GM12878 (cell line): ENCODE measurements around the gene CAMK2G. TPM values are rescaled to one million over a fixed set of nuclear protein-coding genes. Genes with fewer than 3 reads are reported as not detected.

Experiments
- ATAC-seq: fragments of 200-7000 bp; cut with Tn5 transposase; 3 replicates; pipeline ENCODE4 v1.9.1; 2020; ENCODE audit warnings: mild to moderate bottlenecking, moderate library complexity
- Bru-seq: library from RNA; stranded (reverse); fragments of 400-500 nt; gene quantifications from one replicate; lab custom pipeline; 2021; lab: Mats Ljungman, UMichigan
- BruChase-seq, 2 experiments: library from RNA; stranded (reverse); fragments of 400-500 nt; gene quantifications; one replicate each; lab custom pipeline; 2021; lab: Mats Ljungman, UMichigan
- BruUV-seq: library from RNA; stranded (reverse); fragments of 400-500 nt; replicated peaks from 2 replicates; lab custom pipeline; 2021; lab: Mats Ljungman, UMichigan
- CTCF ChIA-PET: fragments of 300-600 bp; sonication (Branson Sonifier 250); formaldehyde crosslinking; extraction: SDS; loops from one replicate; lab custom pipeline; 2021; ENCODE audit warnings: inconsistent platforms; lab: Yijun Ruan, JAX
- POLR2A ChIA-PET: fragments of 350-600 bp; formaldehyde crosslinking; extraction: SDS; loops from one replicate; lab custom pipeline; 2021; ENCODE audit warnings: inconsistent platforms; lab: Charles Lee
- RAD21 ChIA-PET: fragments of 300-600 bp; sonication (Branson Sonifier 250); formaldehyde crosslinking; loops from one replicate; lab custom pipeline; 2023; ENCODE audit warnings: antibody characterized with exemption; ENCODE audit not compliant: unreplicated experiment; lab: Charles Lee
- SMC1A ChIA-PET: fragments of 300-600 bp; sonication (Branson Sonifier 250); formaldehyde crosslinking; loops from one replicate; lab custom pipeline; 2023; ENCODE audit not compliant: unreplicated experiment, uncharacterized antibody; lab: Charles Lee
- DNase-seq: peaks from one replicate; pipeline ENCODE4 v3.0.0-alpha.2; 2011; ENCODE audit warnings: low read depth, low spot score
- FAIRE-seq: peaks from 3 replicates; lab custom pipeline; 2011; peaks lifted over from hg19 to GRCh38; lab: Jason Lieb, UNC
- H2AFZ ChIP-seq: 2 replicates; pipeline ENCODE4 v1.6.0; 2011; ENCODE audit warnings: low read depth, low read length, control low read depth; ENCODE audit not compliant: control insufficient read depth
- H3K27ac ChIP-seq: 2 replicates; pipeline ENCODE4 v1.5.1; 2011; ENCODE audit warnings: control low read depth; ENCODE audit not compliant: control insufficient read depth, insufficient read depth
- H3K27me3 ChIP-seq, 2 experiments: replicated peaks in 1 of 2; 2 replicates each; pipeline versions ENCODE4 v1.6.0 to v1.6.1; 2011; ENCODE audit warnings: low read length in 1 of 2; ENCODE audit not compliant: control insufficient read depth in 2 of 2, insufficient read depth in 2 of 2
- H3K36me3 ChIP-seq, 2 experiments: 2 replicates each; pipeline ENCODE4 v1.5.1; 2011; ENCODE audit warnings: low read length in 1 of 2; ENCODE audit not compliant: control insufficient read depth in 2 of 2, insufficient read depth in 2 of 2
- H3K4me1 ChIP-seq: 2 replicates; pipeline ENCODE4 v1.6.1; 2011; ENCODE audit warnings: mild to moderate bottlenecking, low read length, moderate library complexity, mixed read lengths; ENCODE audit not compliant: control insufficient read depth, insufficient read depth
- H3K4me2 ChIP-seq: 2 replicates; pipeline ENCODE4 v1.6.0; 2011; ENCODE audit warnings: control low read depth; ENCODE audit not compliant: control insufficient read depth, insufficient read depth
- H3K4me3 ChIP-seq: fragments of 200-600 bp; sonication (generic); 2 replicates; pipeline ENCODE4 v1.5.1; 2016
- H3K79me2 ChIP-seq: 2 replicates; pipeline ENCODE4 v1.6.0; 2011; ENCODE audit warnings: low read length; ENCODE audit not compliant: control insufficient read depth, insufficient read depth
- H3K9ac ChIP-seq: 2 replicates; pipeline ENCODE4 v1.8.0; 2011; ENCODE audit warnings: low read length, control low read depth, mixed read lengths; ENCODE audit not compliant: control insufficient read depth, insufficient read depth
- H3K9me3 ChIP-seq: replicated peaks from 3 replicates; pipeline ENCODE4 v1.5.1; 2011; ENCODE audit warnings: mild to moderate bottlenecking, low read length; ENCODE audit not compliant: control insufficient read depth, insufficient read depth
- H4K20me1 ChIP-seq: 2 replicates; pipeline ENCODE4 v1.6.0; 2011; ENCODE audit not compliant: control insufficient read depth, insufficient read depth
- BACH1 ChIP-seq: fragments of 450-650 bp; IDR thresholded peaks from 2 replicates; pipeline ENCODE4 v1.6.1; 2017; ENCODE audit warnings: mild to moderate bottlenecking, borderline replicate concordance
- CHD2 ChIP-seq: IDR thresholded peaks from 2 replicates; pipeline ENCODE4 v1.6.1; 2011; ENCODE audit warnings: low read depth, low read length, improper control_type of control experiment, borderline replicate concordance
- POLR2A ChIP-seq: IDR thresholded peaks from 2 replicates; pipeline ENCODE4 v1.6.1; 2011; ENCODE audit warnings: low read depth, mild to moderate bottlenecking, low read length
- SIN3A ChIP-seq: IDR thresholded peaks from 2 replicates; pipeline ENCODE4 v1.6.1; 2012; ENCODE audit warnings: low read depth, low read length, improper control_type of control experiment
- SMARCA5 ChIP-seq: fragments of 450-650 bp; IDR thresholded peaks from 2 replicates; pipeline ENCODE4 v1.6.1; 2017; ENCODE audit warnings: mild to moderate bottlenecking
- STAT3 ChIP-seq: IDR thresholded peaks from 2 replicates; pipeline ENCODE4 v1.6.1; 2011; ENCODE audit warnings: low read depth, low read length, improper control_type of control experiment
- TAF1 ChIP-seq: IDR thresholded peaks from 2 replicates; pipeline ENCODE4 v1.6.1; 2011; ENCODE audit warnings: mild to moderate bottlenecking, low read depth, low read length, borderline replicate concordance
- ZNF207 ChIP-seq: fragments of 450-650 bp; IDR thresholded peaks from 2 replicates; pipeline ENCODE4 v1.6.1; 2014; ENCODE audit warnings: antibody characterized with exemption, mild to moderate bottlenecking, borderline replicate concordance
- WGBS: methylation state at CpG from one replicate; pipeline ENCODE4 v1.1.6; 2016; ENCODE audit warnings: low lambda C conversion rate; ENCODE audit not compliant: insufficient replicate concordance, insufficient coverage; ENCODE audit errors: missing lambda C conversion rate; 5-methylcytosine and 5-hydroxymethylcytosine counted together
- in situ Hi-C: fragments of 300-500 bp; cut with MboI; formaldehyde crosslinking; loops from 9 replicates; pipeline ENCODE4 v1.14.3; 2018; ENCODE audit warnings: mixed read lengths
- intact Hi-C: fragments of 100-400 bp; cut with micrococcal nuclease; formaldehyde crosslinking; loops from one replicate; pipeline ENCODE4 v1.14.2; 2022; ENCODE audit not compliant: unreplicated experiment
- long read RNA-seq, 2 experiments: library from polyadenylated mRNA; unstranded; transcript quantifications; one replicate each; pipeline ENCODE4 v2.0.0, GENCODE V29; 2019 to 2020
- polyA minus RNA-seq, 3 experiments: library from RNA; depleted of rRNA, polyadenylated mRNA; stranded (reverse); fragments of >200 nt; gene quantifications; 2 replicates each; pipeline ENCODE4 v1.2.3, GENCODE V29; 2011
- polyA plus RNA-seq, 11 experiments: library from polyadenylated mRNA; depleted of rRNA in 4 of 11; unstranded in 6 of 11; stranded (reverse) in 5 of 11; fragments of >200 nt; fragmentation: Nextera tagmentation in 4 of 11; fragmentation: Illumina TruSeq in 1 of 11; extraction: Ambion mirVana in 4 of 11; extraction: Trizol in 1 of 11; gene quantifications; 1 replicate in 1 of 11; 2 replicates in 10 of 11; pipeline versions ENCODE4 v1.2.1 to v1.2.3, GENCODE V29; 2011 to 2016; ENCODE audit warnings: inconsistent platforms in 2 of 11, missing spikeins in 2 of 11, low read depth in 1 of 11
- total RNA-seq, 4 experiments: library from RNA; depleted of rRNA in 3 of 4; stranded (reverse); fragments of >200 nt in 3 of 4; fragmentation: Illumina TruSeq in 1 of 4; extraction: Trizol in 1 of 4; gene quantifications; 2 replicates each; pipeline versions ENCODE4 v1.2.1 to v1.2.3, GENCODE V29; 2013 to 2021
- TF ChIP-seq, protein P1 (sequence below): fragments of 450-650 bp; IDR thresholded peaks from 2 replicates; pipeline ENCODE4 v1.6.1; 2017; ENCODE audit warnings: mild to moderate bottlenecking, moderate library complexity

Gene CAMK2G
- total RNA-seq (2013; cell fraction: nucleolus; rRNA removed): 42.9 and 44.2 TPM in 2 replicates
- 15.9 and 18.0 TPM in 2 replicates for total RNA-seq (2014; rRNA removed)
- total RNA-seq (2014; rRNA removed; fragmentation: Illumina TruSeq; extraction: Trizol): 15.1 and 15.8 TPM in 2 replicates
- 18.9 and 20.9 TPM in 2 replicates for total RNA-seq (2021)
- 8.6 TPM for polyA plus RNA-seq (2011; ENCODE audit: low read depth)
- polyA plus RNA-seq (2011; rRNA removed): 14.3 and 19.7 TPM in 2 replicates
- 19.0 and 21.6 TPM in 2 replicates for polyA plus RNA-seq (2011; cell fraction: cytosol; rRNA removed)
- 39.5 and 45.1 TPM in 2 replicates for polyA plus RNA-seq (2011; cell fraction: nucleus; rRNA removed)
- polyA plus RNA-seq (2012): 10.3 and 10.8 TPM in 2 replicates
- polyA plus RNA-seq (2014; fragmentation: Illumina TruSeq; extraction: Trizol): 21.1 and 22.9 TPM in 2 replicates
- polyA plus RNA-seq (2014; fragmentation: Nextera tagmentation; extraction: Ambion mirVana): 1 to 10 TPM; 5.5 to 6.9 TPM
- 23.4 and 24.3 TPM in 2 replicates for polyA plus RNA-seq (2014; rRNA removed)
- 10 to 100 TPM; 13.9 TPM for polyA plus RNA-seq (2016; fragmentation: Nextera tagmentation; extraction: Ambion mirVana)
- 17.9 and 21.1 TPM in 2 replicates for polyA minus RNA-seq (2011; rRNA and poly(A)+ RNA removed)
- 4.0 and 7.3 TPM in 2 replicates for polyA minus RNA-seq (2011; cell fraction: cytosol; rRNA and poly(A)+ RNA removed)
- polyA minus RNA-seq (2011; cell fraction: nucleus; rRNA and poly(A)+ RNA removed): 11.5 and 22.0 TPM in 2 replicates
- Bru-seq, nascent RNA: percentile 62 among the genes with signal in this experiment
- percentile 70 among the genes with signal in this experiment for BruChase-seq, experiment 1, labeled RNA remaining after a 6-hour chase
- percentile 71 among the genes with signal in this experiment for BruChase-seq, experiment 2, labeled RNA remaining after a 2-hour chase
- long read RNA-seq, experiment 1, partial matches to known transcripts: 1 of 10 reads
- long read RNA-seq, experiment 1, other reads (novel, unspliced or antisense): 9 of 10 reads
- long read RNA-seq, experiment 2, transcript CAMK2G-204 (19 exons, 3,563 nt): major isoform, 5 of 72 reads
- long read RNA-seq, experiment 2, transcript CAMK2G-203 (21 exons, 3,818 nt): major isoform, 5 of 72 reads
- long read RNA-seq, experiment 2, partial matches to known transcripts: 4 of 72 reads
- long read RNA-seq, experiment 2, other reads (novel, unspliced or antisense): 55 of 72 reads

DNA sequence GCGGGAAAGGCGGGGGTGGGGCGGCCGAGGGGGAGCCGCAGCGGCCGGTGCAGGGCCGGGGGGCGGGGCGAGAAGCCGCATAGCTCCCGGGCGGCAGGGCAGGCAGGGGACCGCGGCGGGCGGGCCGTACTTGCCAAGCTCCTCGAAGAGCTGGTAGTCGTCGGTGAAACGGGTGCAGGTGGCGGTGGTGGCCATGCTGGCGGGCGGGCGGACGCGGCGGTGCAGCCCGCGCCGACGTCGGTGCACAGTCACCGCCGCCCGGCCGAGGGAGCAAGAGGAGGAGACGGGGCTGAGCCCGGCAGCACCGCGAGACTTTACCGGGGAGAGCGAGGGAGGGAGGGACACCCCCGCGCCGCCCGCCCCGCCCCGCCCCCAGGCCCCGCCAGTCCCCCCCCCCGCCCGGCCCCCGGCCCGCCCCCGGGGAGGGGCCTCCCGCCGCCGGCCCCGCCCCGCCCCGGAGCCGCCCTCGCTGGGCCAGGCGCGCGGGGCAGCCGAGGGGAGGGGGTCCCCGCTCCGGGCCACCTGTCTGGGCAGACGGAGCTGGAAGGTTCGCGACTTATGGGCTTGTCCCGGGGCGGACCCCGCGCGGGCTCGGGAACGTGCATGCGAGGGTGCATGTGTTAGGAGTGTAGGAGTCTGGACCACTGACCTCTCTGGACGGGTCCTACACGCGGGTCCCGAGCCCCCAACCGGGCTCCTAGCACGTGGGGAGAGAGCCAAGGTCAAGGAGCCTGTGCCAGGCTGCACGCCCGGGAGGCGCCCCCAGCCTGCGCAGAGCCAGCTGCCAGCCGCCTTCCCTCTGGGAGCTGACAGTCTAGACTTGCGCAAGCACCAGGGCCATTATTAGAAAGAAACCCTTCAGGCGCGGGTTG is at the start of gene CAMK2G:
TSS of gene CAMK2G (minus strand) at position 289 of the 872 bp plus-strand sequence. CDS start at position 195, 94 bp downstream.
- Histone ChIP-seq H3K79me2 (peaks cover 6% of the 10 kb centered on the region), H3K4me1 (peaks cover 16% of the 10 kb centered on the region), H3K9ac (peak within 1 kb of the TSS; percentile 74), H3K4me2 (peak within 1 kb of the TSS; percentile 96), H3K4me3 (peak within 1 kb of the TSS; percentile 84), H3K27ac (peak within 1 kb of the TSS; percentile 58), H3K36me3 (no peaks in the 10 kb centered on the region), H3K9me3 (no peaks in the 10 kb centered on the region), H2AFZ (peak within 1 kb of the TSS; percentile 76), H3K27me3 (no peaks in the 10 kb centered on the region), H4K20me1 (no peaks in the 10 kb centered on the region)
- no TSS peak for BruUV-seq
- DNase-seq: no peak
- ATAC-seq: peak; percentile 88
- SMC1A ChIA-PET: interaction anchor here (0.6 to 1.8 kb wide), 6 partner anchors 11 to 292 kb away, joined by 3 to 13 read pairs (median 4); no protein-coding TSS in a partner anchor
- CTCF ChIA-PET: interaction anchor here (0.7 to 10.9 kb wide), 5 partner anchors 11 to 156 kb away, joined by 3 to 440 read pairs (median 6); no protein-coding TSS in a partner anchor
- in situ Hi-C loops: loop anchor here (25.0 kb wide), 1 partner anchor 213 kb away; no protein-coding TSS in a partner anchor
- POLR2A ChIA-PET: interaction anchor here (0.6 to 3.3 kb wide), 7 partner anchors 9 to 184 kb away, joined by 3 to 17 read pairs (median 4); no protein-coding TSS in a partner anchor
- RAD21 ChIA-PET: interaction anchor here (0.9 to 21.4 kb wide), 8 partner anchors 12 to 102 kb away, joined by 3 to 616 read pairs (median 4); no protein-coding TSS in a partner anchor
- FAIRE-seq: no peak
- WGBS: under 1% methylated on average over 54 of the region's 95 CpGs
- intact Hi-C loops: loop anchor here (1.0 to 5.0 kb wide), 2 partner anchors 25 to 347 kb away; no protein-coding TSS in a partner anchor
- TF ChIP-seq SIN3A: 0 out of 2 replicates have a peak, but pooled peaks have one; percentile 24
- TF ChIP-seq ZNF207: 0 out of 2 replicates have a peak, but pooled peaks have one; percentile 41
- peak; percentile 30 for TF ChIP-seq BACH1
- TF ChIP-seq STAT3: no peak
- TF ChIP-seq TAF1: no peak
- TF ChIP-seq SMARCA5: peak; percentile 45; the same call in 1 of the 2 replicates
- TF ChIP-seq, protein P1, sequence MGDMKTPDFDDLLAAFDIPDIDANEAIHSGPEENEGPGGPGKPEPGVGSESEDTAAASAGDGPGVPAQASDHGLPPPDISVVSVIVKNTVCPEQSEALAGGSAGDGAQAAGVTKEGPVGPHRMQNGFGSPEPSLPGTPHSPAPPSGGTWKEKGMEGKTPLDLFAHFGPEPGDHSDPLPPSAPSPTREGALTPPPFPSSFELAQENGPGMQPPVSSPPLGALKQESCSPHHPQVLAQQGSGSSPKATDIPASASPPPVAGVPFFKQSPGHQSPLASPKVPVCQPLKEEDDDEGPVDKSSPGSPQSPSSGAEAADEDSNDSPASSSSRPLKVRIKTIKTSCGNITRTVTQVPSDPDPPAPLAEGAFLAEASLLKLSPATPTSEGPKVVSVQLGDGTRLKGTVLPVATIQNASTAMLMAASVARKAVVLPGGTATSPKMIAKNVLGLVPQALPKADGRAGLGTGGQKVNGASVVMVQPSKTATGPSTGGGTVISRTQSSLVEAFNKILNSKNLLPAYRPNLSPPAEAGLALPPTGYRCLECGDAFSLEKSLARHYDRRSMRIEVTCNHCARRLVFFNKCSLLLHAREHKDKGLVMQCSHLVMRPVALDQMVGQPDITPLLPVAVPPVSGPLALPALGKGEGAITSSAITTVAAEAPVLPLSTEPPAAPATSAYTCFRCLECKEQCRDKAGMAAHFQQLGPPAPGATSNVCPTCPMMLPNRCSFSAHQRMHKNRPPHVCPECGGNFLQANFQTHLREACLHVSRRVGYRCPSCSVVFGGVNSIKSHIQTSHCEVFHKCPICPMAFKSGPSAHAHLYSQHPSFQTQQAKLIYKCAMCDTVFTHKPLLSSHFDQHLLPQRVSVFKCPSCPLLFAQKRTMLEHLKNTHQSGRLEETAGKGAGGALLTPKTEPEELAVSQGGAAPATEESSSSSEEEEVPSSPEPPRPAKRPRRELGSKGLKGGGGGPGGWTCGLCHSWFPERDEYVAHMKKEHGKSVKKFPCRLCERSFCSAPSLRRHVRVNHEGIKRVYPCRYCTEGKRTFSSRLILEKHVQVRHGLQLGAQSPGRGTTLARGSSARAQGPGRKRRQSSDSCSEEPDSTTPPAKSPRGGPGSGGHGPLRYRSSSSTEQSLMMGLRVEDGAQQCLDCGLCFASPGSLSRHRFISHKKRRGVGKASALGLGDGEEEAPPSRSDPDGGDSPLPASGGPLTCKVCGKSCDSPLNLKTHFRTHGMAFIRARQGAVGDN: peak; percentile 36; the same call in 1 of the 2 replicates
- peak; percentile 89 for TF ChIP-seq POLR2A
- TF ChIP-seq CHD2: peak; percentile 93
